Amygdala (tissue), 56 donors: ENCODE results near the gene TULP4.

Source experiments
- DNase-seq, 56 donors: peaks; one replicate each; lab custom pipeline; 2025; lab: John Stamatoyannopoulos, UW

The TULP4 gene

GRCh38 chr6:158312165-158312564, at the start of gene TULP4:
Gene TULP4 (plus strand): TSS chr6:158312465. CDS start chr6:158314017, 1,552 bp downstream.
- DNase-seq = no peak

- no peak for DNase-seq
Measured at GRCh38 chr6:158262755-158263154, 49.5 kb upstream of the TULP4 start.

- DNase-seq = no peak
Measured at GRCh38 chr6:158264180-158264579, 48.1 kb upstream of the TULP4 start.

GRCh38 chr6:158266131-158266530, 46.1 kb upstream of the TULP4 start:
- DNase-seq = no peak

GRCh38 chr6:158268361-158269147, 43.7 kb upstream of the TULP4 start:
- DNase-seq = no peak

- no peak for DNase-seq
Measured at GRCh38 chr6:158269657-158270056, 42.6 kb upstream of the TULP4 start.

GRCh38 chr6:158270389-158271127, 41.7 kb upstream of the TULP4 start:
- no peak for DNase-seq

- DNase-seq = no peak
Measured at GRCh38 chr6:158272324-158272723, 39.9 kb upstream of the TULP4 start.

- no peak for DNase-seq
Measured at GRCh38 chr6:158278004-158278403, 34.3 kb upstream of the TULP4 start.

- no peak for DNase-seq
Measured at GRCh38 chr6:158279615-158280014, 32.6 kb upstream of the TULP4 start.

GRCh38 chr6:158283304-158283980, 28.8 kb upstream of the TULP4 start:
- peak in 2 of 56 donors; percentile 15 to 18 for DNase-seq

- DNase-seq = peak in 17 of 56 donors; percentile 14 to 54 (median 34)
Measured at GRCh38 chr6:158284007-158284875, 28.0 kb upstream of the TULP4 start.

GRCh38 chr6:158284876-158285655, 27.2 kb upstream of the TULP4 start:
- peak in 6 of 56 donors; percentile 7 to 74 (median 48) for DNase-seq

GRCh38 chr6:158285656-158286021, 26.6 kb upstream of the TULP4 start:
- peak in 36 of 56 donors; percentile 4 to 76 (median 34) for DNase-seq

GRCh38 chr6:158286413-158286812, 25.9 kb upstream of the TULP4 start:
- DNase-seq = no peak

- DNase-seq = no peak
Measured at GRCh38 chr6:158287047-158287446, 25.2 kb upstream of the TULP4 start.

- no peak for DNase-seq
Measured at GRCh38 chr6:158290040-158290439, 22.2 kb upstream of the TULP4 start.

- no peak for DNase-seq
Measured at GRCh38 chr6:158290659-158291058, 21.6 kb upstream of the TULP4 start.

GRCh38 chr6:158292016-158292415, 20.2 kb upstream of the TULP4 start:
- no peak for DNase-seq
